Ishikawa (cell line): Measurements from ENCODE around the gene PARD3B.

ENCODE experiments used
- CEBPB ChIP-seq: IDR thresholded peaks from 2 replicates; pipeline ENCODE4 v1.6.1; 2012
- CREB1 ChIP-seq: IDR thresholded peaks from 2 replicates; pipeline ENCODE4 v1.6.1; 2012; ENCODE audit warnings: low read depth
- EGR1 ChIP-seq: IDR thresholded peaks from 2 replicates; pipeline ENCODE4 v1.6.1; 2012
- EP300 ChIP-seq: IDR thresholded peaks from 2 replicates; pipeline ENCODE4 v1.6.1; 2012; ENCODE audit warnings: borderline replicate concordance
- FOXM1 ChIP-seq: IDR thresholded peaks from 2 replicates; pipeline ENCODE4 v1.6.1; 2012; ENCODE audit warnings: low read depth, borderline replicate concordance
- NFIC ChIP-seq: IDR thresholded peaks from 2 replicates; pipeline ENCODE4 v1.6.1; 2012
- RAD21 ChIP-seq: IDR thresholded peaks from 2 replicates; pipeline ENCODE4 v1.6.1; 2012; ENCODE audit warnings: low read depth
- TAF1 ChIP-seq: IDR thresholded peaks from 2 replicates; pipeline ENCODE4 v1.6.1; 2012; ENCODE audit warnings: low read depth, mild to moderate bottlenecking
- TCF12 ChIP-seq: IDR thresholded peaks from 2 replicates; pipeline ENCODE4 v1.6.1; 2012; ENCODE audit warnings: low read depth
- TEAD4 ChIP-seq: IDR thresholded peaks from 2 replicates; pipeline ENCODE4 v1.6.1; 2012
- YY1 ChIP-seq: IDR thresholded peaks from 2 replicates; pipeline ENCODE4 v1.6.1; 2012; ENCODE audit warnings: low read depth
- ZBTB7A ChIP-seq: IDR thresholded peaks from 2 replicates; pipeline ENCODE4 v1.6.1; 2012; ENCODE audit warnings: low read depth
- TF ChIP-seq, protein P1 (sequence below): IDR thresholded peaks from 2 replicates; pipeline ENCODE4 v1.6.1; 2012
- TF ChIP-seq, protein P2 (sequence below): IDR thresholded peaks from 2 replicates; pipeline ENCODE4 v1.6.1; 2012
- TF ChIP-seq, protein P3 (sequence below): IDR thresholded peaks from 2 replicates; pipeline ENCODE4 v1.6.1; 2012; ENCODE audit warnings: low read depth, mild to moderate bottlenecking

The PARD3B gene

GRCh38 chr2:205066081-205066480 is 520.8 kb downstream of the PARD3B start:
- TF ChIP-seq FOXM1 (no peak), ZBTB7A (no peak), TCF12 (no peak), RAD21 (no peak), YY1 (no peak), TAF1 (no peak), TEAD4 (no peak), EP300 (no peak), CREB1 (no peak), EGR1 (no peak)
- TF ChIP-seq, protein P1, sequence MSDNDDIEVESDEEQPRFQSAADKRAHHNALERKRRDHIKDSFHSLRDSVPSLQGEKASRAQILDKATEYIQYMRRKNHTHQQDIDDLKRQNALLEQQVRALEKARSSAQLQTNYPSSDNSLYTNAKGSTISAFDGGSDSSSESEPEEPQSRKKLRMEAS: no peak
- TF ChIP-seq, protein P2, sequence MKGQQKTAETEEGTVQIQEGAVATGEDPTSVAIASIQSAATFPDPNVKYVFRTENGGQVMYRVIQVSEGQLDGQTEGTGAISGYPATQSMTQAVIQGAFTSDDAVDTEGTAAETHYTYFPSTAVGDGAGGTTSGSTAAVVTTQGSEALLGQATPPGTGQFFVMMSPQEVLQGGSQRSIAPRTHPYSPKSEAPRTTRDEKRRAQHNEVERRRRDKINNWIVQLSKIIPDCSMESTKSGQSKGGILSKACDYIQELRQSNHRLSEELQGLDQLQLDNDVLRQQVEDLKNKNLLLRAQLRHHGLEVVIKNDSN: no peak

DNA sequence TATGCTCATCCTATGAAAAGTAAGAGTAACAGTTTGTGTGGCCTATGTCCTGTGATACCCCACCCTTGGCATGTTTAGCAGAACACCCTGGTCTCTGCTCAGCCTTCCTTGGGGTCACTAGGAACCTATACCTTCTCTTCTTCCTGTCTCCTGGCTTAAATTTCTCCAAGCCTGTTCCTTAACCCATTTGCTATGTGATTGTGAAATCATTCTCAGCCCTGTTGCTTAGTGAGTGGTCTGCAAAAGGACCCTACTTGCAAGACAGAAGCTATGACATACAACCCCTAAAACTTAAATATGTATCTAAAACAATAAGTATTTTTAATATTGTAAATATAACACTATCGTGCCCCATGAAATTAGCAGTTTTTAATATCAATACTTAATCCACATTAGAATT is 524.7 kb downstream of the PARD3B start:
- TF ChIP-seq TCF12 (no peak), FOXM1 (no peak), ZBTB7A (no peak), CEBPB (no peak), EGR1 (no peak), EP300 (no peak), NFIC (no peak)

DNA sequence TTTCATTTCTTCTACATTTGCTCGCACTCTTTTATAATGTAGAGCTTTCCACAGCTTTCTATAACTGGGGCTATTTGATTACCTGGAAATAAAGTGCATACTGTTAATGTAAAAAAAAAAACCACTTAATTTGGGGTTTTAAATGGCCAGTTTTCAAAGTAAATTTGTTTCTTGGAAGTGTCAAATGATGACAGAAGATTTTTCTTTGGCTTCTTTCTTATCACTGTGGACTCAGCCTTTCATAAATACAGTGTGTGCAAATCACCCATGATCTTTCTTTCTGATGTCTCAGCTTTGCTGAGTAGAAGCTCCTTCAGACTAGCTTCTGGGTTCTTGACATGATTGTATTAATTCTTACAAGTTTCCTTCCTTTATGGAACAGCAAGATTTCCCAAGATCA is 525.6 kb downstream of the PARD3B start:
- TF ChIP-seq, protein P2: no peak
- TF ChIP-seq CREB1 (no peak), CEBPB (no peak), TAF1 (no peak), FOXM1 (no peak), YY1 (no peak), TCF12 (no peak), EGR1 (no peak), NFIC (no peak)
- TF ChIP-seq, protein P1: no peak

DNA sequence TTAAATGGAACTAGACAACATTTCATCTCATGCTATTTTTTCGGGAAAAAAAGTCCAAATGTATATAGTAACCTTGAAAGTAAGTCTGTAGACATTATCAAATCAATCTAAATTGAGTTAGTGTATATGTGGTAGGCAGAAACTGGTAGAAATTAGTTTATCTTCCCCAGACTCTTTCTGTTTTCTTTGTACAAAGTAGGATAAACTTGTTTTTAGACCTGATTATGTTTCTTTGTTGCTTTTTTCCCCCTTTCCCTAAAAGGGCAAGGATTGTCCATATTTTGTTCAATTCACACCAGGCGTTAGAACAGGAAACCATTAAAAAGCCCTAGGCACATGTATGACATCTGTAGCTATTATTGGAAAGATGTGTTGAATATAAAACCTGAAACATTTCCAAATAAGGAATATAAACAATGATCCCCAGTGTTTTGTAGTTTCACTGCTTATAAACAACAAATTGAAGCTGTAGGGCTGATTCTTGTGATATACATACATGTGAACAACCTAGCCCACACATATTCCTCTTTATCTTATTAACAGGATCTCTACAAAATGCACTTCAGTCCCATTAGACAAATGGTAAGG is 528.3 kb downstream of the PARD3B start:
- TF ChIP-seq CREB1 (no peak), ZBTB7A (no peak), EP300 (no peak)

- TF ChIP-seq EGR1 (no peak), FOXM1 (no peak), TEAD4 (no peak), RAD21 (no peak), CREB1 (no peak), NFIC (no peak), YY1 (no peak), ZBTB7A (no peak), EP300 (no peak), TAF1 (no peak), TCF12 (no peak)
- TF ChIP-seq, protein P2: no peak
- TF ChIP-seq, protein P1: no peak
Observed at GRCh38 chr2:205076405-205076804, 531.1 kb downstream of the PARD3B start.

- no peak for TF ChIP-seq TCF12
- TF ChIP-seq RAD21: no peak
- TF ChIP-seq, protein P1: no peak
- no peak for TF ChIP-seq EP300
- TF ChIP-seq FOXM1: no peak
- TF ChIP-seq, protein P3, sequence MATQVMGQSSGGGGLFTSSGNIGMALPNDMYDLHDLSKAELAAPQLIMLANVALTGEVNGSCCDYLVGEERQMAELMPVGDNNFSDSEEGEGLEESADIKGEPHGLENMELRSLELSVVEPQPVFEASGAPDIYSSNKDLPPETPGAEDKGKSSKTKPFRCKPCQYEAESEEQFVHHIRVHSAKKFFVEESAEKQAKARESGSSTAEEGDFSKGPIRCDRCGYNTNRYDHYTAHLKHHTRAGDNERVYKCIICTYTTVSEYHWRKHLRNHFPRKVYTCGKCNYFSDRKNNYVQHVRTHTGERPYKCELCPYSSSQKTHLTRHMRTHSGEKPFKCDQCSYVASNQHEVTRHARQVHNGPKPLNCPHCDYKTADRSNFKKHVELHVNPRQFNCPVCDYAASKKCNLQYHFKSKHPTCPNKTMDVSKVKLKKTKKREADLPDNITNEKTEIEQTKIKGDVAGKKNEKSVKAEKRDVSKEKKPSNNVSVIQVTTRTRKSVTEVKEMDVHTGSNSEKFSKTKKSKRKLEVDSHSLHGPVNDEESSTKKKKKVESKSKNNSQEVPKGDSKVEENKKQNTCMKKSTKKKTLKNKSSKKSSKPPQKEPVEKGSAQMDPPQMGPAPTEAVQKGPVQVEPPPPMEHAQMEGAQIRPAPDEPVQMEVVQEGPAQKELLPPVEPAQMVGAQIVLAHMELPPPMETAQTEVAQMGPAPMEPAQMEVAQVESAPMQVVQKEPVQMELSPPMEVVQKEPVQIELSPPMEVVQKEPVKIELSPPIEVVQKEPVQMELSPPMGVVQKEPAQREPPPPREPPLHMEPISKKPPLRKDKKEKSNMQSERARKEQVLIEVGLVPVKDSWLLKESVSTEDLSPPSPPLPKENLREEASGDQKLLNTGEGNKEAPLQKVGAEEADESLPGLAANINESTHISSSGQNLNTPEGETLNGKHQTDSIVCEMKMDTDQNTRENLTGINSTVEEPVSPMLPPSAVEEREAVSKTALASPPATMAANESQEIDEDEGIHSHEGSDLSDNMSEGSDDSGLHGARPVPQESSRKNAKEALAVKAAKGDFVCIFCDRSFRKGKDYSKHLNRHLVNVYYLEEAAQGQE: no peak
Observed at GRCh38 chr2:205077159-205077558, 531.9 kb downstream of the PARD3B start.

DNA sequence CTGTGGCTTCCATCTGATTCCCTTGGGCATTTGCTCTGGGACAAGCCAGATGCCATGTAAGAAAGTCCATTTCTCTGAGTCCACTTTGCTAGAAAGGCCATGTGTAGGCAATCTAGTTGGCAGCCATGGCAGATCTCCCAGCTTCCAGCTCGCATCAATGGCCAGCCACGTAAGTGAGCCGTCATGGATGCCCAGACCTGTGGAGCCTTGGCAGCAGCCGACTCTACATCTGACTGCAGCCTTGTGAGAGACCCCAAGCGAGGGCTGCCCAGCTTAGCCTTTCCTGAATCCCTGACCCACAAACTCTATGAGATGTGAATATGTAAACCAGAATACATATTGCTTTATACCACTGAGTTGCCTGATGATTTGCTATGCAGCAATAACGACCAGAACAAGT is 533.5 kb downstream of the PARD3B start:
- TF ChIP-seq FOXM1 (no peak), TEAD4 (no peak), CEBPB (no peak), EP300 (no peak), CREB1 (no peak), ZBTB7A (no peak), EGR1 (no peak), RAD21 (no peak), TAF1 (no peak), YY1 (no peak), TCF12 (no peak), NFIC (no peak)
- TF ChIP-seq, protein P1: no peak
- TF ChIP-seq, protein P3: no peak
- TF ChIP-seq, protein P2: no peak
